BE2C (cell line): Measurements from ENCODE around the gene GNE.
"Not testable (repeated sequence)": the region's sequence is repeated elsewhere in the genome, so short reads cannot be mapped to it uniquely, and the experiment has no call there.

ENCODE experiments used
- DNase-seq: peaks from one replicate; pipeline ENCODE4 v3.0.0-alpha.2; 2020
- H3K27me3 ChIP-seq: fragments of 250-450 bp; sonication (Bioruptor Pico); 2 replicates; pipeline ENCODE4 v1.5.1; 2020; ENCODE audit warnings: mild to moderate bottlenecking
- H3K36me3 ChIP-seq: fragments of 250-450 bp; sonication (Bioruptor Pico); 2 replicates; pipeline ENCODE4 v1.5.1; 2020; ENCODE audit warnings: mild to moderate bottlenecking
- H3K4me1 ChIP-seq: fragments of 250-450 bp; sonication (Bioruptor Pico); 2 replicates; pipeline ENCODE4 v1.5.1; 2020
- H3K4me3 ChIP-seq: 2 replicates; pipeline ENCODE4 v1.5.1; 2011; ENCODE audit warnings: low read depth, low read length
- H3K9me3 ChIP-seq: fragments of 250-450 bp; sonication (Bioruptor Pico); 2 replicates; pipeline ENCODE4 v1.5.1; 2020
- CTCF ChIP-seq: IDR thresholded peaks from 2 replicates; pipeline ENCODE4 v1.5.1; 2012; ENCODE audit warnings: mild to moderate bottlenecking, low read depth, low read length

Gene GNE

GRCh38 chr9:36258996-36259533 is 817 bp upstream of the GNE start:
- Histone ChIP-seq H3K4me1 (no peaks in the 10 kb centered on the region), H3K36me3 (no peaks in the 10 kb centered on the region), H3K27me3 (no peaks in the 10 kb centered on the region), H3K4me3 (peak overlapping the region; percentile 83), H3K9me3 (no peaks in the 10 kb centered on the region)
- no peak for TF ChIP-seq CTCF
- no peak for DNase-seq

DNA sequence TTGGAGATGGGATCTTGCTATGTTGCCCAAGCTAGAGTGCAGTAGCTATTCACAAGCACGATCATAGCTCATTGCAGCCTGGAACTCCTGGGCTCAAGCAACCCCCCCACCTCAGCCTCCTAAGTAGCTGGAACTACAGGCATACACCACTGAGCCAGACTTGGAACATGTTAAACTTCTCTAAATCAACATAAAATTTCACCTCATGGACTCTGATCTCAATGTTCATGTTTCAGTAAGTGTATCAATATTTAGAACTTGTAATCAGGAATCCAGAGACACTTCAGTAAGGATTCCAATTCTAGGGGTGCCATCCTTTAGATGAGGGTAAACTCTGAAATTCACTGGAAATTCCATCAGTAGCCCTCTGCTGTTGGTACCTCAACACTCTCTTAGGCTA is 6.8 kb downstream of the GNE start:
- H3K4me3 ChIP-seq, result no peak overlapping the region
- no peaks in the 10 kb centered on the region for H3K9me3 ChIP-seq
- TF ChIP-seq CTCF, result no peak
- H3K27me3 ChIP-seq, result no peaks in the 10 kb centered on the region
- no peaks in the 10 kb centered on the region; the same call in 1 of the 2 replicates for H3K36me3 ChIP-seq
- H3K4me1 ChIP-seq, result no peaks in the 10 kb centered on the region
- DNase-seq, result no peak

GRCh38 chr9:36250079-36250478 is 8.2 kb downstream of the GNE start:
- no peak for TF ChIP-seq CTCF
- DNase-seq, result no peak
- Histone ChIP-seq H3K4me3 (no peak overlapping the region), H3K9me3 (no peaks in the 10 kb centered on the region), H3K4me1 (no peaks in the 10 kb centered on the region), H3K27me3 (no peaks in the 10 kb centered on the region), H3K36me3 (peaks cover 6% of the 10 kb centered on the region; the same call in 1 of the 2 replicates)

DNA sequence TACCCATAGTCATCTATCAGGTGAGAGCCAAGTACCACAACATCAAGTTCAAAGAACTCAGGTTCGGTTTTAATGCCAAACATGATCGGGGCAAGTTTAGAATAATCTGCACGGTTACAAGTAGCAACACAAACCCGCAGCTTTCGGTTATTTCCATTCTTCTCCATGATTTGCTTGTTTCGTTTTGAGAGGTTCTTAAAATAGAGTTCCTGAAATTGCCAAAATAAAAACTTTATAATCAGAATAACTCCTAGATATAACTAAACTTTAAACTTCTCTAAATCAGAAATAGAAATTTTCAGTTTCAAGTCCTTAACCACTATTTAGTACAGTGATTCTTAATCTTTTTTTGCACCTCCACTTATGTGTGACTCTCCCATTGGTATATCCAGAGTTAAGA is 9.1 kb downstream of the GNE start:
- H3K27me3 ChIP-seq, result no peaks in the 10 kb centered on the region
- no peaks in the 10 kb centered on the region for H3K9me3 ChIP-seq
- DNase-seq, result no peak
- H3K4me3 ChIP-seq, result no peak overlapping the region
- no peaks in the 10 kb centered on the region for H3K4me1 ChIP-seq
- TF ChIP-seq CTCF, result no peak
- H3K36me3 ChIP-seq, result peaks cover 6% of the 10 kb centered on the region; the same call in 1 of the 2 replicates

- H3K4me1 ChIP-seq, H3K27me3 ChIP-seq, H3K4me3 ChIP-seq, DNase-seq, H3K9me3 ChIP-seq: not testable (repeated sequence)
- H3K36me3 ChIP-seq, result peaks cover 11% of the 10 kb centered on the region
- TF ChIP-seq CTCF, result peak; percentile 32
Measured at GRCh38 chr9:36248061-36248460, 10.2 kb downstream of the GNE start.

DNA sequence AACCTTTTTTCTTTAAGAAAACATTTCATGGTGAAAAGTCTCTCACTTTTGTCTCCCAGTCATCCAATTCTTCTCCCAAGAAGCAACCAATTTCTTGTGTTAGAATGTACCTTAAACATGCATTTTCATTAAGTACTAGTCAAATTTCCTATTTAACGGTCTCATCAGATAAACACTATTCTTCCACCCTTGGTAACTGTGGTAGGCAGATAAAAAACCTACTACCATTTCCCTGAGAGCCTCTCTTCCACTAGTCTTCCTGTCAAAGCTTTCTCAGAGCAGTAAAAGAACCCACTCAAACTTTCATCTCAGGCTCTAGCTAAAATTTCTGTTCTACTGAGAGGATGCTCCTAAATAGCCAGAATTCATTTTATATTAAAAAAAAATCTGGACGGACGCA is 10.9 kb downstream of the GNE start:
- no peaks in the 10 kb centered on the region for H3K27me3 ChIP-seq
- H3K9me3 ChIP-seq, result no peaks in the 10 kb centered on the region
- no peak for TF ChIP-seq CTCF
- no peak for DNase-seq
- H3K36me3 ChIP-seq, result peaks cover 14% of the 10 kb centered on the region
- no peak overlapping the region for H3K4me3 ChIP-seq
- H3K4me1 ChIP-seq, result no peaks in the 10 kb centered on the region
